ENCODE data around the gene ICAM3.

ICAM3 gene

DNA sequence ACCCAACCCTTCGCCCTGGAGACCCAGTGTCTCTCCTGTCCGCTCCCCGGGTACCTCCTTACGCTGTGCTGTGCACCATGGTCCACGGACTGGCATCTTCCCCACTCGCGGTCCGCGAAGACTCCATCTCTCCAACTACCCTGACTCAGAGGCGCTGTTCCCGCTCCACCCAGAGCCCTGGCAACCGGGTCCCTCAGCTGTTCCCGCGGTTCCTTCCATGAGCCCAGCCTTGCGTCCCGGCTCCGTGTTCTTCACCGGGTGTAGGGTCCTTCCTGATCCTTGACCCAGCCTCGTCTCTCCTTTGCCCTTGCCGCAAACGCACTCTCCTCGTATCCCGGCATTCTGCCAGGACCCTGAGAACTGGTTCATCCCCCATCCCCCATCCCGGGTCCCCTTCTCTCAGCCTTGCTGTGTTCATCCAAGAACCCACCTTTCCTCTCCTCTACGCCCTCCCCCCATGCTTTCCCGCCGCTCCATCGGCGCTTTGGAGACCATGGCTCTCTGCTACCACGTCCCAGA, 49.0 kb downstream of the ICAM3 start:
- DNase-seq, result no peak

DNA sequence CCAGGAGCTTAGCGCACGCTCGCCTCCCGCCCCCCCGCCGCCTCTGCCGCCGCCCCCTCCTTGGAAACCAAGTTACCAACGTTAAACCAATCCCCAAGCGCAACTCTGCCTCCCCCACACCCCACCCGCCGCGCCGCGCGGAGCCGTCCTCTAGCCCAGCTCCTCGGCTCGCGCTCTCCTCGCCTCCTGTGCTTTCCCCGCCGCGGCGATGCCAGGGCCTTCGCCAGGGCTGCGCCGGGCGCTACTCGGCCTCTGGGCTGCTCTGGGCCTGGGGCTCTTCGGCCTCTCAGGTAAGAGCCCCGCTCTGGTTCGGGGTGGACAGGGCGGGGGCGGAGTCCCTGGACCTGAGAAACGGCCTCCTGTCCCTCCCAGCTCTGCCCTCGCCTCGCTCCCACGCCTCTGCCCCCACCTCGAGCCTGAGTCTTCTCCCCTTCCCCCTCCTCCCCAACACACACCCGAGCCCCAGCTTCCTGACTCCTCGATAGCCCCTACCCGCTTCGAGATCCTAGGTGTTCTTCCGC, 49.5 kb downstream of the ICAM3 start, which contains the start of gene ICAM5:
Gene ICAM5 (plus strand): TSS at position 117 of the 521 bp plus-strand sequence. CDS start 92 bp downstream, at position 209.
- DNase-seq, result peak; percentile 16

DNA sequence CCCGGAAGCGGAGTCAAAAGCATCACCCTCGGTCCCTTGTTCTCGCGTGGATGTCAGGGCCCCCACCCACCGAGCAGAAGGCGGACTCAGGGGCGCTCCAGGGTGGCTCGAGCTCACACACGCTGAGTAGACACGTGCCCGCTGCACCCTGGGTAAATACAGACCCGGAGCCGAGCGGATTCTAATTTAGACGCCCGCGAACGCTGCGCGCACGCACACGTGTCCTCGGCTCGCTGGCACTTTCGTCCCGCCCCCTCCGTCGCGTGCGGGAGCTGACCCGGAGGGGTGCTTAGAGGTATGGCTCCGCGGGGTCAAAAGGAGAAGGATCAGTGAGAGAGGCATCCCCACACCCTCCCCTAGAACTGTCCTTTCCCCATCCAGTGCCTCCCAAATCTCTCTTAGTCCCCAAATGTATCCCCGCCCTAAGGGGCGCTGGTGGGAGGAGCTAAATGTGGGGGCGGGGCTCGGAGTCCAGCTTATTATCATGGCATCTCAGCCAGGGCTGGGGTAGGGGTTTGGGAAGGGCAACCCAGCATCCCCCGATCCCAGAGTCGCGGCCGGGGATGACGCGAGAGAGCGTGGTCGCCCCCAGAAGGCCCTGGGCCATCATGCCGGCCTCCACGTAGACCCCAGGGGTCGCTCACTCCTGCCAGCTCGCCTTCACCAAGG, 50.1 kb downstream of the ICAM3 start:
- peak; percentile 75 for DNase-seq

DNA sequence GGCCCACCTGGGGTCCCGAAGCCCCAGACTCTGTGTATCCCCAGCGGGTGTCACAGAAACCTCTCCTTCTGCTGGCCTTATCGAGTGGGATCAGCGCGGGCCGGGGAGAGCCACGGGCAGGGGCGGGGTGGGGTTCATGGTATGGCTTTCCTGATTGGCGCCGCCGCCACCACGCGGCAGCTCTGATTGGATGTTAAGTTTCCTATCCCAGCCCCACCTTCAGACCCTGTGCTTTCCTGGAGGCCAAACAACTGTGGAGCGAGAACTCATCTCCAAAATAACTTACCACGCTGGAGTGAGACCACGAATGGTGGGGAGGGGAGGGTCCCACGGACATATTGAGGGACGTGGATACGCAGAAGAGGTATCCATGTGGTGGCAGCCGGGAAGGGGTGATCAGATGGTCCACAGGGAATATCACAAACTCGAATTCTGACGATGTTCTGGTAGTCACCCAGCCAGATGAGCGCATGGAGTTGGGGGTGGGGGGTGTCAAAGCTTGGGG, 50.7 kb downstream of the ICAM3 start:
- DNase-seq, result peak; percentile 59

DNA sequence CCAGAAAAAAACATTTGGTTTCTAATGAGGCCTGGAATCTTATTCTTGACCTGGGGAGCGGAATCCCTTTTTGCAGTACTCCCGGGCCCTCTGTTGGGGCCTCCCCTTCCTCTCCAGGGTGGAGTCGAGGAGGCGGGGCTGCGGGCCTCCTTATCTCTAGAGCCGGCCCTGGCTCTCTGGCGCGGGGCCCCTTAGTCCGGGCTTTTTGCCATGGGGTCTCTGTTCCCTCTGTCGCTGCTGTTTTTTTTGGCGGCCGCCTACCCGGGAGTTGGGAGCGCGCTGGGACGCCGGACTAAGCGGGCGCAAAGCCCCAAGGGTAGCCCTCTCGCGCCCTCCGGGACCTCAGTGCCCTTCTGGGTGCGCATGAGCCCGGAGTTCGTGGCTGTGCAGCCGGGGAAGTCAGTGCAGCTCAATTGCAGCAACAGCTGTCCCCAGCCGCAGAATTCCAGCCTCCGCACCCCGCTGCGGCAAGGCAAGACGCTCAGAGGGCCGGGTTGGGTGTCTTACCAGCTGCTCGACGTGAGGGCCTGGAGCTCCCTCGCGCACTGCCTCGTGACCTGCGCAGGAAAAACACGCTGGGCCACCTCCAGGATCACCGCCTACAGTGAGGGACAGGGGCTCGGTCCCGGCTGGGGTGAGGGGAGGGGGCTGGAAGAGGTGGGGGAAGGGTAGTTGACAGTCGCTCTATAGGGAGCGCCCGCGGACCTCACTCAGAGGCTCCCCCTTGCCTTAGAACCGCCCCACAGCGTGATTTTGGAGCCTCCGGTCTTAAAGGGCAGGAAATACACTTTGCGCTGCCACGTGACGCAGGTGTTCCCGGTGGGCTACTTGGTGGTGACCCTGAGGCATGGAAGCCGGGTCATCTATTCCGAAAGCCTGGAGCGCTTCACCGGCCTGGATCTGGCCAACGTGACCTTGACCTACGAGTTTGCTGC, 52.4 kb downstream of the ICAM3 start, which contains the start of gene ICAM4:
Gene ICAM4 (plus strand): TSS at position 153 of the 935 bp plus-strand sequence. CDS start 58 bp downstream, at position 211.
- peak; percentile 32 for DNase-seq

DNA sequence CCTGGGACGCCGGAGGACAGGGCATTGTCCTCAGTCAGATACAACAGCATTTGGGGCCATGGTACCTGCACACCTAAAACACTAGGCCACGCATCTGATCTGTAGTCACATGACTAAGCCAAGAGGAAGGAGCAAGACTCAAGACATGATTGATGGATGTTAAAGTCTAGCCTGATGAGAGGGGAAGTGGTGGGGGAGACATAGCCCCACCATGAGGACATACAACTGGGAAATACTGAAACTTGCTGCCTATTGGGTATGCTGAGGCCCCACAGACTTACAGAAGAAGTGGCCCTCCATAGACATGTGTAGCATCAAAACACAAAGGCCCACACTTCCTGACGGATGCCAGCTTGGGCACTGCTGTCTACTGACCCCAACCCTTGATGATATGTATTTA, 54.0 kb downstream of the ICAM3 start:
- no peak for DNase-seq

DNA sequence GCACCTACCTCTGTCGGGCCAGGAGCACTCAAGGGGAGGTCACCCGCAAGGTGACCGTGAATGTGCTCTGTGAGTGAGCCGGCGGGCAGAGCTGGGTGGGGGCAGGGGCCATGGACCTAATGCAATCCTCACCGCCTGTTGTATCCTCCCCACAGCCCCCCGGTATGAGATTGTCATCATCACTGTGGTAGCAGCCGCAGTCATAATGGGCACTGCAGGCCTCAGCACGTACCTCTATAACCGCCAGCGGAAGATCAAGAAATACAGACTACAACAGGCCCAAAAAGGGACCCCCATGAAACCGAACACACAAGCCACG, 54.5 kb downstream of the ICAM3 start:
- no peak for DNase-seq

DNA sequence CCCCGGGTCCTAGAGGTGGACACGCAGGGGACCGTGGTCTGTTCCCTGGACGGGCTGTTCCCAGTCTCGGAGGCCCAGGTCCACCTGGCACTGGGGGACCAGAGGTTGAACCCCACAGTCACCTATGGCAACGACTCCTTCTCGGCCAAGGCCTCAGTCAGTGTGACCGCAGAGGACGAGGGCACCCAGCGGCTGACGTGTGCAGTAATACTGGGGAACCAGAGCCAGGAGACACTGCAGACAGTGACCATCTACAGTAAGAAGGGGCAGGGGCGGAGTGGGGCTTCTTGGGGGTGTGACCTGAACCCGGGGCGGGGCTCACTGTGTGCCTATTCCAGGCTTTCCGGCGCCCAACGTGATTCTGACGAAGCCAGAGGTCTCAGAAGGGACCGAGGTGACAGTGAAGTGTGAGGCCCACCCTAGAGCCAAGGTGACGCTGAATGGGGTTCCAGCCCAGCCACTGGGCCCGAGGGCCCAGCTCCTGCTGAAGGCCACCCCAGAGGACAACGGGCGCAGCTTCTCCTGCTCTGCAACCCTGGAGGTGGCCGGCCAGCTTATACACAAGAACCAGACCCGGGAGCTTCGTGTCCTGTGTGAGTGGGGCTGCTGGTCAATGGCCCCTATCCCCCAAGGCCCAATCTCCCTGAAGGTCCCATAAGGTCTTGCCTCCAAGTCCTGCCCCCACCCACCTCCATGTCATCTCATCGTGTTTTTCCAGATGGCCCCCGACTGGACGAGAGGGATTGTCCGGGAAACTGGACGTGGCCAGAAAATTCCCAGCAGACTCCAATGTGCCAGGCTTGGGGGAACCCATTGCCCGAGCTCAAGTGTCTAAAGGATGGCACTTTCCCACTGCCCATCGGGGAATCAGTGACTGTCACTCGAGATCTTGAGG, 55.1 kb downstream of the ICAM3 start:
- DNase-seq, result no peak

All from activated CD4-positive, alpha-beta T cell treated with anti-CD3 and anti-CD28 coated beads, Interleukin-2, amount 50 U/mL, for 16 hours (primary cell).